SU-DHL-6 (cell line): ENCODE data around the gene RBMS2.

ENCODE experiments used
- H2AFZ ChIP-seq: fragments of 200-600 bp; sonication (generic); 2 replicates; pipeline ENCODE4 v1.6.1; 2014; ENCODE audit warnings: low read depth, mild to moderate bottlenecking, moderate library complexity, mixed read lengths, antibody characterized with exemption, low read length; ENCODE audit not compliant: severe bottlenecking
- H3F3A ChIP-seq: fragments of 200-600 bp; shearing (Covaris generic); 2 replicates; pipeline ENCODE4 v1.6.0; 2016; ENCODE audit warnings: antibody characterized with exemption, mild to moderate bottlenecking; ENCODE audit not compliant: insufficient read depth
- H3K27ac ChIP-seq: fragments of 200-600 bp; sonication (generic); 2 replicates; pipeline ENCODE4 v1.5.1; 2016; ENCODE audit warnings: low read depth, mild to moderate bottlenecking, low read length, moderate library complexity, mixed read lengths
- H3K27me3 ChIP-seq: fragments of 200-600 bp; sonication (generic), shearing (Covaris generic); 2 replicates; pipeline ENCODE4 v1.6.0; 2014; ENCODE audit warnings: mild to moderate bottlenecking, low read length
- H3K36me3 ChIP-seq: fragments of 200-600 bp; sonication (generic); 2 replicates; pipeline ENCODE4 v1.6.1; 2014; ENCODE audit warnings: mild to moderate bottlenecking, low read length, mixed read lengths
- H3K4me2 ChIP-seq: fragments of 300-600, 200-600 bp; shearing (Covaris generic), sonication (generic); 2 replicates; pipeline ENCODE4 v1.6.0; 2014; ENCODE audit warnings: low read length, low read depth, mild to moderate bottlenecking; ENCODE audit not compliant: poor library complexity, severe bottlenecking
- H3K4me3 ChIP-seq: fragments of 200-600 bp; sonication (generic); 2 replicates; pipeline ENCODE4 v1.5.1; 2014; ENCODE audit warnings: antibody characterized with exemption, low read length, mild to moderate bottlenecking, mixed read lengths; ENCODE audit not compliant: insufficient read depth, poor library complexity, severe bottlenecking
- H3K79me2 ChIP-seq: fragments of 200-600 bp; sonication (generic); 2 replicates; pipeline ENCODE4 v1.6.1; 2014; ENCODE audit warnings: mild to moderate bottlenecking, low read length, moderate library complexity; ENCODE audit not compliant: insufficient read depth
- H3K9ac ChIP-seq: fragments of 200-600 bp; sonication (generic); 2 replicates; pipeline ENCODE4 v1.7.0; 2014; ENCODE audit warnings: mild to moderate bottlenecking, low read length
- H3K9me2 ChIP-seq: fragments of 200-600 bp; sonication (generic); replicated peaks from 2 replicates; pipeline ENCODE4 v1.6.1; 2014; ENCODE audit warnings: low read length; ENCODE audit not compliant: insufficient read depth
- H3K9me3 ChIP-seq: fragments of 200-600 bp; sonication (generic); 2 replicates; pipeline ENCODE4 v1.6.1; 2014; ENCODE audit warnings: low read length, mixed read lengths; ENCODE audit not compliant: insufficient read depth
- H4K20me1 ChIP-seq: fragments of 200-600 bp; sonication (generic); 2 replicates; pipeline ENCODE4 v1.6.1; 2014; ENCODE audit warnings: low read depth, mild to moderate bottlenecking, antibody characterized with exemption, low read length, moderate library complexity, mixed read lengths
- CTCF ChIP-seq: fragments of 200-600 bp; sonication (generic); IDR thresholded peaks from one replicate; pipeline ENCODE4 v1.5.1; 2017; ENCODE audit warnings: antibody characterized with exemption, mild to moderate bottlenecking, low read length, moderate library complexity; ENCODE audit not compliant: insufficient read depth, poor library complexity, severe bottlenecking
- EZH2phosphoT487 ChIP-seq: fragments of 200-600 bp; sonication (generic), shearing (Covaris generic); conservative IDR thresholded peaks from 2 replicates; pipeline ENCODE4 v1.6.1; 2018; ENCODE audit warnings: mild to moderate bottlenecking, antibody characterized with exemption, low read length, moderate library complexity, mixed read lengths

RBMS2 gene

GRCh38 chr12:56589783-56590182 lies 68.2 kb downstream of the RBMS2 start:
- Histone ChIP-seq H3F3A (no peaks in the 10 kb centered on the region), H3K4me2 (no peak overlapping the region), H3K9me3 (no peaks in the 10 kb centered on the region), H3K36me3 (no peaks in the 10 kb centered on the region), H3K79me2 (no peaks in the 10 kb centered on the region), H3K9ac (no peak overlapping the region), H3K27me3 (no peaks in the 10 kb centered on the region), H3K27ac (no peak overlapping the region), H3K4me3 (no peak overlapping the region), H4K20me1 (no peaks in the 10 kb centered on the region), H3K9me2 (no peaks in the 10 kb centered on the region), H2AFZ (no peak overlapping the region)
- TF ChIP-seq CTCF (no peak), EZH2phosphoT487 (no peak)

GRCh38 chr12:56590237-56590830 lies 68.7 kb downstream of the RBMS2 start:
- no peaks in the 10 kb centered on the region for H3K36me3 ChIP-seq
- H3K27ac ChIP-seq, result no peak overlapping the region
- H3K9ac ChIP-seq, result no peak overlapping the region
- no peaks in the 10 kb centered on the region for H3K9me3 ChIP-seq
- no peaks in the 10 kb centered on the region for H3F3A ChIP-seq
- TF ChIP-seq EZH2phosphoT487 (no peak), CTCF (peak; percentile 41)
- no peaks in the 10 kb centered on the region for H4K20me1 ChIP-seq
- no peak overlapping the region for H3K4me3 ChIP-seq
- no peaks in the 10 kb centered on the region for H3K27me3 ChIP-seq
- H2AFZ ChIP-seq, result no peak overlapping the region
- no peaks in the 10 kb centered on the region for H3K79me2 ChIP-seq
- H3K4me2 ChIP-seq, result no peak overlapping the region
- no peaks in the 10 kb centered on the region for H3K9me2 ChIP-seq

- Histone ChIP-seq H3K27me3 (no peaks in the 10 kb centered on the region), H3K9ac (no peak overlapping the region), H3K4me3 (no peak overlapping the region), H3K79me2 (no peaks in the 10 kb centered on the region), H4K20me1 (no peaks in the 10 kb centered on the region), H3K27ac (no peak overlapping the region), H3K9me3 (no peaks in the 10 kb centered on the region), H2AFZ (no peak overlapping the region), H3F3A (no peaks in the 10 kb centered on the region), H3K9me2 (no peaks in the 10 kb centered on the region), H3K36me3 (no peaks in the 10 kb centered on the region; the same call in 1 of the 2 replicates), H3K4me2 (no peak overlapping the region)
- TF ChIP-seq CTCF, result no peak
- TF ChIP-seq EZH2phosphoT487, result no peak
These were observed 69.5 kb downstream of the RBMS2 start for GRCh38 chr12:56591126-56591525.
